Fibroblast of skin of right biceps (primary cell): ENCODE data around the gene FGD6.
"Not testable (repeated sequence)": the region's sequence is repeated elsewhere in the genome, so short reads cannot be mapped to it uniquely, and the experiment has no call there.

Source experiments
- DNase-seq: peaks from one replicate; pipeline ENCODE4 v3.0.0-alpha.2; 2013

The FGD6 gene

DNA sequence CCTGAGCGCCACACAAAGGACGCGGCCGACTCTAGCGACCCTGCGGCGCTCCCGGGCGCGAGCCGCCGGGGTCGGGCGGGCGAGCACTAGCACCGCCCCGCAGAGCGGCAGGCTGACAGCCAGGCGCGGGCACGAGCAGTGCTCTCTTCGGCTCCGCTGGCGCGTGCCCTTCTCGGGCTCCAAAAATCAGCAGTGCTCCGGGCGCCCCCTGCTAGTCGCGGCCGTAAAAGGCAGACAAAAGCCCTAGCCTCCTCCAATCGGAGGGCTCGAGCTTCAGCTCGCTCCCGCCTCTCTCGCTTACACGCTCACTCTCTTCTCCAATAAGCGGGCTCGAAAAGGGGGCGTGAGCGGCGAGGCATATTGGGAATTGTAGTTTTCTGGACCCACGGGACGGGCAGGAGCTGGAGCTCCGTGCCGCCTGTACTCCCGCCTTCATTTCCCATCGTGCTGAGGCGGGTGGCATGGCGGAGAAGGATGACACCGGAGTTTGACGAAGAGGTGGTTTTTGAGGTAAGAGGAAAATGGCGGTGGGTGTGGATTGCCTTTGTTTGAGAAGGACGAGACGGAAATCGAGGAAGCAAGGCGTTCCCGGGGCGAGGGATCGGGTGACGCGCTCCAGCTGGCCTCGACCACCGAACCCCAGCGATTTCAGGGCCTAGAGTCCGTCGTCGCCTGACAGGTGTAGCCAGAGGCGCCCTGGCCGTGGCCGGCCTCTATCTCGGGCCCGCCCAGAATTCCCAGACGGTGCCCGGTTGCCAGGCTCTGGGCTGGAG lies at the start of gene FGD6, which contains the start of gene VEZT:
FGD6 (minus strand) TSS at position 91 of the 773 bp plus-strand sequence. CDS start 227 bp downstream, outside the sequence.
VEZT (plus strand) TSS at position 431 of the 773 bp plus-strand sequence; CDS start at position 475, 44 bp downstream.
- peak; percentile 99 for DNase-seq

GRCh38 chr12:95266254-95266653 lies 49.0 kb upstream of the FGD6 start:
- no peak for DNase-seq

DNA sequence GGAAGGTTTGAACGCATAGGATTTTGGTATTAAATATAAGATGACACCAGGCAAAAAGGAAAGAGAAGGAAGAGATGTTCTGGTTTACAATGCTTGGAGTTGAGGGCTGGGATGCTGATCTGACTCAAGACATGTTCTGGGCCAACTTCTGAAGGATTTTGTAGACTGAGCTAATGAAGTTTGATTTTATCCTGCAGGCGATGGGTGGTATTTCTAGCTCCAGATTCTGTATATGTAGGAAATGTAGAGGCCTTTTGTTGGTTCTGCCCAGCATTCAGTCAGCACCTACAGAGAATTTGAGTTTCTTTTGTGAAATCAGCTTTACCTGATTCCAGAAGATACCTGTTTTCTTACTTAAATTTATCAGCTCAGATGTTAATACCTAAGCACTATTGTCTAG lies 48.5 kb upstream of the FGD6 start:
- no peak for DNase-seq

- DNase-seq: peak; percentile 49
Measured at GRCh38 chr12:95262808-95263207, 45.5 kb upstream of the FGD6 start.

DNA sequence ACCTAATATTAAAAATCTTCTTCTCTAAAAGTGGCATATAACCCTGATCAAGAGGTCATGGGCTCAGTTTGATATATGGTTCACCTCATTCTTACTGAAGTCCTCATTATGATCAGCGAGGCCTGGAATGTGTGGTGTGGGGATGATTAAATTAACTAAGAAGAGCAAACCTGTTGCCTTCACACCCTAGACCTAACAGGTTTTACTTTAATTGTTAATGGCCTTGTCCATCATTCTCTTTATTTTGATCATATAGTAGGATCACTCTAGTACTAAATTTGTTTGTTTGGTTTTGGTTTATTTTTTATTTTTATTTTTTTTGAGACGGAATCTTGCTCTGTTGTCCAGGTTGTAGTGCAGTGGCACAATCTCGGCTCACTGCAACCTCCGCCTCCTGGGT lies 43.8 kb upstream of the FGD6 start:
- no peak for DNase-seq

DNA sequence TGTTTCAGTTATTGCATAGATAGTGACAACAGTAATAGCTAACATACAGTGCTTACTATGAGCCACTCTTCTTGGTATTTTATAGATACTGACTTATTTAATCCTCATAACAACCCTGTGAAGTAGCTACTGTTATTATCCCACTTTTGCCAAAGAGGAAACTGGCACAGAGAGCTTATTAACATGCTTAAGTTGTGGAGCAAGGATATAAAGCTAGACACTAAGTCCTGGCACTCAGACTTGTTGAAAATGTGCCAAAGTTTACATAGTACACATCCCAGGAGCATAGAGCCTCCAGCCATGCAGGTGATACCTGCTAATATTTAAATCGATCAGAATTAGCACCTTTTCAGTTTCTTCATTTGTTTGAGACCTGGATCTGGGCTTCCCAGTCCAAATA lies 42.1 kb upstream of the FGD6 start:
- DNase-seq: no peak

DNA sequence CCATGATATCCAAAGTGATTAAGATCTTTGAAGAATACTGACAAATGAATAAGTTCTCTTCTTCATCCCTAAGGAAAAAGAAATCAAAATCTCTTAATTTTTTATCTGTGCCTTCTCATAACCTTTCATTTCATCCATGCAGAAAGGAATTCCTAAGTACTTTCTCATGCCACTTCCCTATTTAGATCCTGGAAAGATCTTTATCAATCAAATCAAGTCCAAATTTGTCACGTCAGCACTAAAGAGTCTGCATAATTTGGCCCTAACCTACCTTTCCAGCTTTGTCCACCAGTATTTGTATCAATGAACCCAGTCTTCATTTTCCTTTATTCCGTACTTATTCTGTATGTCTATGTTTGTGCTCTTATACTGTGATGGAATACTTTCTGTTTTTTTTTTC lies 41.5 kb upstream of the FGD6 start:
- peak; percentile 19 for DNase-seq

DNA sequence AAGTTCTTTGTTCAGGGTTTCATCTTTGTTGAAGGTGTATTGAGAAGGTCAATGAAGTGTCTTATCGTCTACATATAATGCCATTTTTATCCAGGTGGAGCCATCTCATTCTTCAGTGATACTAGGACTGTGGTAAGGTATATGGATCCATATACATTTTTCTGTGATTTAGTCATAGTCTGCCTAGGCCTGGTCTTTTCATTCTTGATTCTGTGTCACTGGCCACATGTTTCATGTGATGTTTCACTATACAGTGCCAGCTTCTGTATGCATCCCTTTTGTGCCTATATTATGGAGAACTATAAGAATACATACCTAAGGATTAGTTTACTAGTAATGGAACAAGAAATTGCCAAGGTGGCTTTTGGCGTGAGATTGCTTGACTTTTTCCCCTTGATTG lies 40.9 kb upstream of the FGD6 start:
- DNase-seq: peak; percentile 60

GRCh38 chr12:95257541-95257940 lies 40.3 kb upstream of the FGD6 start:
- DNase-seq: no peak

- DNase-seq: no peak
Measured at GRCh38 chr12:95253386-95253785, 36.1 kb upstream of the FGD6 start.

DNA sequence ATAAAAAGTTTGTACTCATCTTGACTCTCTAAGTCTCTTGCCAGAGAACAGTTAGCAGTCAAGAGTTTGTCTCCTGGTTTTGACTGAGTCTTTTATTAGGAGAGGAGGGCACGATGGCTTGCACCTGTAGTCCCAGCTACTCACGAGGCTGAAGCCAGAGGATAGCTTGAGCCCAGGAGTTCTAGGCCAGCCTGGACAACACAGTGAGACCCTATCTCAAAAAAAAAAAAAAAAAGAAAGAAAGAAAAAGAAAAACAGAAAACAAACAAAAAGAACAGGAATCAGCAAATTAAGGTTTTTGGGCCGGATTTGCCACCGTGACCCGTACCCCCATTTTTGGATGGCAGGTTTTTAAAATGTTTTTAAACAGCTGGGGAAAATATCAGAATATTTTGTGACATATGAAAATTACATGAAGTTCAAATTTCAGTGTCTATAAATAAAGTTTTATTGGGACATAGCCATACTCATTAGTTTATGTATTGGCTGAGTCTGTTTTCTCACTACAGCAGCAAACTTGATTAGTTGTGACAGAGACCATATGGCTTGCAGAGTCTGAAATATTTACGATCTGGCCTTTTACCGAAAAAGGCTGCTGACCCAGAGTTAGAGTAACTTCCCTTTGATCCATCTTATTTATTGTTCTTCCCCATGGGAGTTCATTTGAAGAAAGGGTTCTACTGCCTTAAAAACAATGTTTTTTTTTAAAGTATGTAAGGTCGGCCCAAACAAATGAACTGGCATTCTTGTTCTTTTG lies 31.5 kb upstream of the FGD6 start:
- DNase-seq: peak; percentile 35

GRCh38 chr12:95248095-95248494 lies 30.8 kb upstream of the FGD6 start:
- no peak for DNase-seq

GRCh38 chr12:95244350-95244749 lies 27.1 kb upstream of the FGD6 start:
- DNase-seq: no peak

DNA sequence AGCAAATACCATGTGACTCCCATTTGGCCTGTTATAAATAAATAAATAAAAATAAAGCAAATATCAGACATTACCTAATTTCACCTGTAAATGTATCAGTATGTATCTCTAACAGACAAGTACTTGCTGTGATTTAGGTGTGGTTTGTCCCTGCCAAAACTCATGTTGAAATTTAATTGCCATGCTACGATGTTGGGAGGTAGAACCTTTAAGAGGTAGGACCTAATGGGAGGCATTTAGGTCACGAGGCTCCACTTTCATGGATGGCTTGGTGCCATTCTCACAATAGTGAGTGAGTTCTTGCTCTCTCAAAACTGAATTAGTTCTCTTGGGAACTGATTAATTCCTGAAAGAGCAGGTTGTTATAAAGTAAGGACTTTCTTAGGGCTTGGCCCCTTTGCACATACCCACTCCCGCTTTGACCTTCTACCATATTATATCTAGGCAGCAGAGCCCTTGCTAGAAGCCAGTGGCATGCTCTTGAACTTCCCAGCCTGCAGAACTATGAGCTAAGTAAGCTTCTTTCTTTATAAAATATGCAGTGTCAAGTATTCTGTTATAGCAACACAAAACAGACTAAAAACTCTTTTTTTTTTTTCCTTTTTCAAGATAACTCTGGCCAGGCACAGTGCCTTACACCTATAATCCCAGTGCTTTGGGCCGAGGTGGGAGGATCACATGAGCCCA lies 26.4 kb upstream of the FGD6 start:
- no peak for DNase-seq

DNA sequence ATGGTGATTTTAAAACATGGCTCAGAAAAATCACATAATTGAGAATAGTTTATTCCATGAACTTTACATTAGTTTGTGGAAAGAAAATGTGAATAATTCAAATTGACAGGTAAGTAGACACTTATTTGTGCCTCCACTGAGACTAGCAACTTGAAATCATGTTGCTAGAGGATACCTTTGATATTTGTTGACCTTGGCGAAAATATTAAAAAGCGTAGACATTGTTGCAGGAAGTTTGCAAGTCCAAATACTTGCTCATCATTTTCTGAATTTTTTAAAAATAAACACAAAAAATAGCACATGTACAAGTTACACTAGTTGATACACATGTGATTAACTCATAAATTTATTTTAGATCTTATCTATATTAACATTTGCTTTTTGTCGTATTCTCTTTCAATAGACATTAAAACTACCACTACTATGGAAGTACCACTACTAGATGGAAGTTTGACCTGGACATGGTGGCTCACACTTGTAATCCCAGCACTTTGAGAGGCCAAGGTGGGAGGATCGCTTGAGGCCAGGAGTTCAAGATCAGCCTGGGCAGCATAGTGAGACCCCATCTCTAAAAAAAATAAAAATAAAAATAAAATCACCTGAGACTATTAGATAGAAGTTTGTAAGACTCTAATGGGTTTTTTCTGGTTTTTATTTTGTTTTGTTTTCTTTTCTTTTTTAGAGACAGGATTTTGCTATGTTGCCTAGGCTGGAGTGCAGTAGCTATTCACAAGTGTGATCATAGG lies 24.7 kb upstream of the FGD6 start:
- DNase-seq: no peak

- not testable (repeated sequence) for DNase-seq
Measured at GRCh38 chr12:95241138-95241537, 23.9 kb upstream of the FGD6 start.

DNA sequence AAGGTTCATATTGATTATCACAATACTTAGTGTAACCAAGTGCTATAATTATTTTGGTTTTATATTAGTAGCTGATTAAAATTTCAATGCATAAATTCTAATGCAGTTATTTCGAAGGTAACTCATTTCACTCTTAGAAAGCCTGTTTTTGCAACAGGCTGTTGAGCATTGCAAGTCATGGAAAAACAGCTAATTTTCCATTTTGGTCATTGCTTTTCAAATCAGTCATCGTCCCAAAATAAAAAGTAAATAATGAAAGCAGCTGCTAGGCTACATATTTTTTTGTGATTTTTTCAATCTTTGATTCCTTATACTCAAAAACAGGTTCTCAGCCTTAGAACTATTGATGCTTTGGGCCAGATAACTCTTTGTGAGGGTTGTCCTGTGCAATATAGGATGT lies 23.3 kb upstream of the FGD6 start:
- DNase-seq: no peak

DNA sequence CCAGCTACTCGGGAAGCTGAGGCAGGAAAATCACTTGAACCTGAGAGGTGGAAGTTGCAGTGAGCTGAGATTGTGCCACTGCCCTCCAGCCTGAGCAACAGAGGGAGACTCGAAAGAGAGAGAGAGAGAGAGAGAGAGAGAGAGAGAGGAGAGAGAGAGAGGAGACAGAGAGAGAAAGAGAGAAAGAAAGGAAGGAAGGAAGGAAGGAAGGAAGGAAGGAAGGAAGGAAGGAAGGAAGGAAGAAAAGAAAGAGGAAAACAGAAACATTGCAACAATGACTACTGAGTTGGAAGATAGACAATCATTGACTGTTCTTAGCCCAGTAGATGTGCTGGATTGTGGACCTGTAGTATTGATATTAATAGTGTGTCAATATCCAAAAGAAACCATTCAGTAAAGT lies 22.6 kb upstream of the FGD6 start:
- not testable (repeated sequence) for DNase-seq

DNA sequence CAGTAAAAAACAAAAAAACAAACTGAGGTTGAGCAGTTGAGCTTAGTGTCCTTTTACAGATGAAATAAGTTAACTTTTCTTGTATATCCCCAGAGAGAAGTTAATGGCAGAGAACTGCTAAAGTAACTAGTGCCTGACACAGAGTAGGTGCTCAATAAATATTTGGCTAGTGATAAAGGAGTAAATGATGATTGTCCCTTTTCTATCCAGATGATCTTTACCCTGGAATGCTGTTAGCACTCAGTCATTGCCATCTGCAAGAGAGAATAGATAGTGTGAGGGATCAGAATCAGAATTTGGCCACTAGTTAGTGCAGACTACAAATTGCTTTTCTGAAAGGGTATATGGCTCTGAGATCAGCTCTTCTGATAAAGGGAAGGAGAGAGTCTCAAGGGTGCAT lies 21.9 kb upstream of the FGD6 start:
- DNase-seq: no peak

DNA sequence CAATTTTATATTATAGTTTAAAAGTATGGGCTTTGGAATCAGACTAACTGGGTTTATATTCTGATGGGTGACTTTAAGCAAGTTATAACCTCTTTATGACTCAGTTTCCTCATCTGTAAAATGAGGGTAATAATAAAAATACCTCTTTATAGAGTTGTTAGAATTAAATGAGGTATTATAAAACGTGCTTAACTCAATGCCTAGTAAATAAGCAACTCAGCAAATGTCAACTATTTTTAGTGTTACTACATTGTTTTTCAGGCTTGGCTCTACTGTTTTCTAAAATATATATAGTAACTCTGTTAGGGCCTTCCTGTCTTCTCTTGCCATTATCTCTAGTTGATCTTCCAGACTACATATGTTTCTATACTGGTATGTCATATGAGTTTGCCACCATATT lies 20.9 kb upstream of the FGD6 start:
- no peak for DNase-seq

DNA sequence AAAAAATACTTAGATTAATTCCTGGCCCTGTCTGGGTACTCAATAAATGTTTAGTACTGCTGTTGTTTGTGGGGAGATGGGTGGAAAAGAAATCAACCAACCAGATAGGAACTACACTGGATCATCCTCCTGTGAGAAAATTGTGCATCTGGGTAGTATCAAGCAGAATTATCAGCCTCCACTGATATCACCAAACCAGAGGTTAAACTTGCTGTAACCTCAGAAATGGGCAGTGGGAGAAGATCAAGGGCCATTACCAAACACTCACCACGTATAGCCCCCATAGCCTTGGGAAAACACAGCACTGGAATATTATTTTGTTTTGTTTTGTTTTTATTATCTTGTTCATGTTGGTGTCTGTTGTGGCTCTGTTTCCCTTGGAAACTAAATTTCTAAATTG lies 20.0 kb upstream of the FGD6 start:
- no peak for DNase-seq

DNA sequence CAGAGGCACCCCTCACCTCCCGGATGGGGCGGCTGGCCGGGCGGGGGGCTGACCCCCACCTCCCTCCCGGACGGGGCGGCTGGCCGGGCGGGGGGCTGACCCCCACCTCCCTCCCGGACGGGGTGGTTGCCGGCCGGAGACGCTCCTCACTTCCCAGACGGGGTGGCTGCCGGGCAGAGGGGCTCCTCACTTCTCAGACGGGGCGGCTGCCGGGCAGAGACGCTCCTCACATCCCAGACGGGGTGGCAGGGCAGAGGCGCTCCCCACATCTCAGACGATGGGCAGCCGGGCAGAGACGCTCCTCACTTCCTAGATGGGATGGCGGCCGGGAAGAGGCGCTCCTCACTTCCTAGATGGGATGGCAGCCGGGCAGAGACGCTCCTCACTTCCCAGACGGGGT lies 18.4 kb upstream of the FGD6 start:
- DNase-seq: not testable (repeated sequence)

DNA sequence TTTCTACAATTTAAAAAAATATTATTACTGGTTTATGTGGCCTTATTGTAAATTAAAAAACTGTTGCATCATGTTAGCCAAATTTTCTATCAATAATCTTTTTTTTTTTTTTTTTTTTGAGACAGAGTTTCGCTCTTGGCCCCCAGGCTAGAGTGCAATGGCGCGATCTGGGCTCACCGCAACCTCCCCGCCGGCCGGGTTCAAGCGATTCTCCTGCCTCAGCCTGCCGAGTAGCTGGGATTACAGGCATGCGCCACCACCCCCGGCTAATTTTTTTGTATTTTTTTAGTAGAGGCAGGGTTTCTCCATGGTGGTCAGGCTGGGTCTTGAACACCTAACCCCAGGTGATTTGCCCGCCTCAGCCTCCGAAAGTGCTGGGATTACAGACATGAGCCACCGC lies 16.9 kb upstream of the FGD6 start:
- DNase-seq: not testable (repeated sequence)
